ENCODE measurements around the gene DGKI.

Gene DGKI

DNA sequence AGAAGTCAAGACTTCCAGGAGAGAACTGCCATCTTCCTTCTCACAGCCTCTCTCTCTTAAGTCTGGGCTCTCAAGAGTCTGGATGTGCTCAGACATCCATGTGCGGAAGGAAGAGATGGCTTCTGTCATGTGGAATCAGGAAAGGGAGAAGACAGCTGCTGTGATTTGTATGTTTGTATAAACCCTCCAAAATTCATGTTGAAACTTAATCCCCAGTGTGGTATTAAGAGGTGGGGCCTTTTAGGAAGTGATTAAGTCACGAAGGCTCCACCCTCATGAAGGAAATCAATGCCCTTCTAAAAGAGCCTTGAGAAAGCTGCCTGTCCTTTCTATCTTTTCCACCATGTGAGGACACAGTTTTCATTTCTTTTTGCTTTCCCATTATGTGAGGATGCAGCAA is 429.3 kb downstream of the DGKI start:
- H3K36me3 ChIP-seq (ENCODE audit: control insufficient read depth in 1 of 2, insufficient read depth in 2 of 2, low read length in 2 of 2), result no peaks in the 10 kb centered on the region
- H3K9me3 ChIP-seq (ENCODE audit: insufficient read depth, low read depth, low read length), result no peaks in the 10 kb centered on the region
- H2BK5ac ChIP-seq (ENCODE audit: low read depth, low read length, poor library complexity), result no peak overlapping the region
- H2AK5ac ChIP-seq (ENCODE audit: low read length), result no peak overlapping the region
- H3K4ac ChIP-seq (ENCODE audit: low read depth, low read length), result no peak overlapping the region
- H3K23ac ChIP-seq (ENCODE audit: low read length), result no peak overlapping the region
- no peaks in the 10 kb centered on the region for H3K27me3 ChIP-seq (ENCODE audit: insufficient read depth, low read length)
- DNase-seq, result no peak
- H3K79me1 ChIP-seq (ENCODE audit: low read length), result no peaks in the 10 kb centered on the region
- no peak overlapping the region for H3K9ac ChIP-seq (ENCODE audit: low read length)
- H3K18ac ChIP-seq (ENCODE audit: low read length), result no peak overlapping the region
- H3K27ac ChIP-seq (ENCODE audit: low read depth, low read length), result no peak overlapping the region
- no peak overlapping the region for H4K91ac ChIP-seq (ENCODE audit: low read depth, low read length)
- H2AFZ ChIP-seq (ENCODE audit: insufficient read depth, low read length, poor library complexity), result no peak overlapping the region
- H4K8ac ChIP-seq (ENCODE audit: low read depth, low read length), result no peak overlapping the region
- WGBS (ENCODE audit: extremely low coverage, insufficient coverage, insufficient read length), result no CpG with 5 or more reads among the region's 2 CpGs
- H3K14ac ChIP-seq (ENCODE audit: low read length), result no peak overlapping the region
- H2BK120ac ChIP-seq (ENCODE audit: insufficient read depth, low read length, poor library complexity), result no peak overlapping the region
- no peak overlapping the region for H4K12ac ChIP-seq (ENCODE audit: low read depth, low read length)
- H3K79me2 ChIP-seq (ENCODE audit: control insufficient read depth, insufficient read depth, low read length, poor library complexity), result no peaks in the 10 kb centered on the region
- no peak overlapping the region for H2BK12ac ChIP-seq (ENCODE audit: low read length)
- H3K4me2 ChIP-seq (ENCODE audit: low read length), result no peak overlapping the region
- no peaks in the 10 kb centered on the region for H3K4me1 ChIP-seq (ENCODE audit: control insufficient read depth in 1 of 2, insufficient read depth in 2 of 2, low read length in 2 of 2)
- no peak overlapping the region for H3K4me3 ChIP-seq (ENCODE audit: low read depth, low read length)

DNA sequence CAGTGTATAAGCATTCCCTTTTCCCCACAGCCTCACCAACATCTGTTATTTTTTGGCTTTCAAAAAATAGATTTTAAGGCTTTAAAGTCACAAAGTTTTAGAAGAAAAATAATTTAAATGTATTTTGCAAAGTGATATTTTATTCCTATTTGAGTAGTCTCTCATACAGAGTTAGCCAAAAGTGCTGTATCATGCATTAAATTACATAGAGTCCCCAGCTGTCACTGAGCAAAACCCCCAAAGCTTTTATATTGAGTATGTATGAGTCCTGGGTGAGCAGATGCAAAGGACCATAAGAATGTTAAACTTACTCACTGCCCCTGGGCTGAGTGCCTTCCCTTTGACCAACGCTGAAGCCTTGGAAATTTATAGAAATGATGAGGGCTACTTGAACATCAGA is 432.9 kb downstream of the DGKI start:
- Histone ChIP-seq H3K4me1 (ENCODE audit: control insufficient read depth in 1 of 2, insufficient read depth in 2 of 2, low read length in 2 of 2) (no peaks in the 10 kb centered on the region), H3K36me3 (ENCODE audit: control insufficient read depth in 1 of 2, insufficient read depth in 2 of 2, low read length in 2 of 2) (no peaks in the 10 kb centered on the region), H3K23ac (ENCODE audit: low read length) (no peak overlapping the region), H3K18ac (ENCODE audit: low read length) (no peak overlapping the region), H3K9me3 (ENCODE audit: insufficient read depth, low read depth, low read length) (no peaks in the 10 kb centered on the region), H3K14ac (ENCODE audit: low read length) (no peak overlapping the region), H3K27me3 (ENCODE audit: insufficient read depth, low read length) (no peaks in the 10 kb centered on the region), H3K79me2 (ENCODE audit: control insufficient read depth, insufficient read depth, low read length, poor library complexity) (no peaks in the 10 kb centered on the region), H2BK120ac (ENCODE audit: insufficient read depth, low read length, poor library complexity) (no peak overlapping the region), H2AK5ac (ENCODE audit: low read length) (no peak overlapping the region), H3K4ac (ENCODE audit: low read depth, low read length) (no peak overlapping the region), H4K12ac (ENCODE audit: low read depth, low read length) (no peak overlapping the region), H2AFZ (ENCODE audit: insufficient read depth, low read length, poor library complexity) (no peak overlapping the region), H3K9ac (ENCODE audit: low read length) (no peak overlapping the region), H2BK5ac (ENCODE audit: low read depth, low read length, poor library complexity) (no peak overlapping the region), H2BK12ac (ENCODE audit: low read length) (no peak overlapping the region), H4K91ac (ENCODE audit: low read depth, low read length) (no peak overlapping the region), H3K4me2 (ENCODE audit: low read length) (no peak overlapping the region), H3K79me1 (ENCODE audit: low read length) (no peaks in the 10 kb centered on the region), H3K4me3 (ENCODE audit: low read depth, low read length) (no peak overlapping the region), H4K8ac (ENCODE audit: low read depth, low read length) (no peak overlapping the region), H3K27ac (ENCODE audit: low read depth, low read length) (no peak overlapping the region)
- no CpG with 5 or more reads among the region's 1 CpG for WGBS (ENCODE audit: extremely low coverage, insufficient coverage, insufficient read length)
- no peak for DNase-seq

- H2BK120ac ChIP-seq (ENCODE audit: insufficient read depth, low read length, poor library complexity), result no peak overlapping the region
- no peaks in the 10 kb centered on the region for H3K79me1 ChIP-seq (ENCODE audit: low read length)
- H4K91ac ChIP-seq (ENCODE audit: low read depth, low read length), result no peak overlapping the region
- no peak overlapping the region for H2AK5ac ChIP-seq (ENCODE audit: low read length)
- H3K23ac ChIP-seq (ENCODE audit: low read length), result no peak overlapping the region
- H3K14ac ChIP-seq (ENCODE audit: low read length), result no peak overlapping the region
- no peak overlapping the region for H3K9ac ChIP-seq (ENCODE audit: low read length)
- no peak overlapping the region for H2AFZ ChIP-seq (ENCODE audit: insufficient read depth, low read length, poor library complexity)
- H3K27me3 ChIP-seq (ENCODE audit: insufficient read depth, low read length), result no peaks in the 10 kb centered on the region
- no peak overlapping the region for H2BK12ac ChIP-seq (ENCODE audit: low read length)
- H4K12ac ChIP-seq (ENCODE audit: low read depth, low read length), result no peak overlapping the region
- no peaks in the 10 kb centered on the region for H3K36me3 ChIP-seq (ENCODE audit: control insufficient read depth in 1 of 2, insufficient read depth in 2 of 2, low read length in 2 of 2)
- no peak overlapping the region for H3K18ac ChIP-seq (ENCODE audit: low read length)
- no CpG with 5 or more reads among the region's 3 CpGs for WGBS (ENCODE audit: extremely low coverage, insufficient coverage, insufficient read length)
- no peak for DNase-seq
- H3K4me2 ChIP-seq (ENCODE audit: low read length), result no peak overlapping the region
- H3K79me2 ChIP-seq (ENCODE audit: control insufficient read depth, insufficient read depth, low read length, poor library complexity), result no peaks in the 10 kb centered on the region
- H3K27ac ChIP-seq (ENCODE audit: low read depth, low read length), result no peak overlapping the region
- no peaks in the 10 kb centered on the region for H3K4me1 ChIP-seq (ENCODE audit: control insufficient read depth in 1 of 2, insufficient read depth in 2 of 2, low read length in 2 of 2)
- H2BK5ac ChIP-seq (ENCODE audit: low read depth, low read length, poor library complexity), result no peak overlapping the region
- no peak overlapping the region for H4K8ac ChIP-seq (ENCODE audit: low read depth, low read length)
- H3K4ac ChIP-seq (ENCODE audit: low read depth, low read length), result no peak overlapping the region
- H3K4me3 ChIP-seq (ENCODE audit: low read depth, low read length), result no peak overlapping the region
- H3K9me3 ChIP-seq (ENCODE audit: insufficient read depth, low read depth, low read length), result no peaks in the 10 kb centered on the region
Measured at GRCh38 chr7:137411446-137411845, 435.3 kb downstream of the DGKI start.

GRCh38 chr7:137408126-137408525 is 438.6 kb downstream of the DGKI start:
- Histone ChIP-seq H3K27me3 (ENCODE audit: insufficient read depth, low read length) (no peaks in the 10 kb centered on the region), H2BK5ac (ENCODE audit: low read depth, low read length, poor library complexity) (no peak overlapping the region), H3K9ac (ENCODE audit: low read length) (no peak overlapping the region), H3K4me1 (ENCODE audit: control insufficient read depth in 1 of 2, insufficient read depth in 2 of 2, low read length in 2 of 2) (no peaks in the 10 kb centered on the region), H3K14ac (ENCODE audit: low read length) (no peak overlapping the region), H3K23ac (ENCODE audit: low read length) (no peak overlapping the region), H4K8ac (ENCODE audit: low read depth, low read length) (no peak overlapping the region), H3K36me3 (ENCODE audit: control insufficient read depth in 1 of 2, insufficient read depth in 2 of 2, low read length in 2 of 2) (no peaks in the 10 kb centered on the region), H4K12ac (ENCODE audit: low read depth, low read length) (no peak overlapping the region), H4K91ac (ENCODE audit: low read depth, low read length) (no peak overlapping the region), H3K9me3 (ENCODE audit: insufficient read depth, low read depth, low read length) (no peaks in the 10 kb centered on the region), H3K27ac (ENCODE audit: low read depth, low read length) (no peak overlapping the region), H3K4ac (ENCODE audit: low read depth, low read length) (no peak overlapping the region), H3K18ac (ENCODE audit: low read length) (no peak overlapping the region), H2AFZ (ENCODE audit: insufficient read depth, low read length, poor library complexity) (no peak overlapping the region), H2AK5ac (ENCODE audit: low read length) (no peak overlapping the region), H3K79me2 (ENCODE audit: control insufficient read depth, insufficient read depth, low read length, poor library complexity) (no peaks in the 10 kb centered on the region), H3K4me2 (ENCODE audit: low read length) (no peak overlapping the region), H3K4me3 (ENCODE audit: low read depth, low read length) (no peak overlapping the region), H2BK12ac (ENCODE audit: low read length) (no peak overlapping the region), H2BK120ac (ENCODE audit: insufficient read depth, low read length, poor library complexity) (no peak overlapping the region), H3K79me1 (ENCODE audit: low read length) (no peaks in the 10 kb centered on the region)
- no peak for DNase-seq
- no CpG with 5 or more reads among the region's 1 CpG for WGBS (ENCODE audit: extremely low coverage, insufficient coverage, insufficient read length)

Data from trophoblast cell (in vitro differentiated cells and primary cell).